HAP-1 (cell line): ENCODE data around the gene LSAMP.

Experiments
- DNase-seq, 2 experiments: peaks; one replicate each; pipeline ENCODE4 v3.0.0-alpha.2; 2016 to 2020; ENCODE audit warnings: low spot score in 2 of 2
- H3K27me3 ChIP-seq: fragments of 250-450 bp; sonication (Bioruptor Pico); 2 replicates; pipeline ENCODE4 v1.5.1; 2020; ENCODE audit warnings: low read depth, mild to moderate bottlenecking, moderate library complexity
- H3K36me3 ChIP-seq: fragments of 250-450 bp; sonication (Bioruptor Pico); replicated peaks from 2 replicates; pipeline ENCODE4 v1.5.1; 2020; ENCODE audit warnings: mild to moderate bottlenecking
- H3K4me1 ChIP-seq: fragments of 250-450 bp; sonication (Bioruptor Pico); 2 replicates; pipeline ENCODE4 v1.5.1; 2020; ENCODE audit warnings: mild to moderate bottlenecking
- H3K4me3 ChIP-seq: fragments of 250-450 bp; sonication (Bioruptor Pico); 2 replicates; pipeline ENCODE4 v1.5.1; 2020; ENCODE audit warnings: mild to moderate bottlenecking, moderate library complexity
- H3K9me3 ChIP-seq: fragments of 250-450 bp; sonication (Bioruptor Pico); 2 replicates; pipeline ENCODE4 v1.5.1; 2020; ENCODE audit warnings: mild to moderate bottlenecking, moderate library complexity
- in situ Hi-C: fragments of 300-500 bp; cut with MboI; formaldehyde crosslinking; loops from 3 replicates; pipeline ENCODE4 v1.14.3; 2020; ENCODE audit warnings: low sequenced_read_pairs, inconsistent platforms, mixed read lengths

The LSAMP gene

DNA sequence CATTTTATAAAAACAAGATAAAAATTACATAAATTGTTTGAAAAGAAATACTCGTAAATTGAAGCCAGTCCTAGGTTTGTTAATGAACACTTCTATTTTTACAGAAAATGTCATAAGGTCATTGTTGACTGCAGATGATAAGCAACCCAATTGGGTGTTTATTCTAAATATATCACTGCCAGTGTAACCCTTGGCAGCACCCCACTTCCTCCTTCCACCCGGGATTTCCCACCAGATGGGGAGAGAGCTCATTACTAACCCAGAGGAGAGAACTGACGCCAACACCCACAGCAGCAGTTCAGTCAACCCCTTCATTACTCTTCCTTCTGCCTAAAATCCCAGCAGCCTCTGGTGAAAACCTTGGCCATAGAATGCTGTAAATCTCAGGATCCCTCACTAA is 514.4 kb downstream of the LSAMP start:
- in situ Hi-C loops: no loop called here
- no peaks in the 10 kb centered on the region for H3K36me3 ChIP-seq
- H3K4me3 ChIP-seq: no peak overlapping the region
- no peaks in the 10 kb centered on the region for H3K4me1 ChIP-seq
- no peak for DNase-seq
- no peaks in the 10 kb centered on the region for H3K9me3 ChIP-seq
- H3K27me3 ChIP-seq: peaks cover 6% of the 10 kb centered on the region; the same call in 1 of the 2 replicates

DNA sequence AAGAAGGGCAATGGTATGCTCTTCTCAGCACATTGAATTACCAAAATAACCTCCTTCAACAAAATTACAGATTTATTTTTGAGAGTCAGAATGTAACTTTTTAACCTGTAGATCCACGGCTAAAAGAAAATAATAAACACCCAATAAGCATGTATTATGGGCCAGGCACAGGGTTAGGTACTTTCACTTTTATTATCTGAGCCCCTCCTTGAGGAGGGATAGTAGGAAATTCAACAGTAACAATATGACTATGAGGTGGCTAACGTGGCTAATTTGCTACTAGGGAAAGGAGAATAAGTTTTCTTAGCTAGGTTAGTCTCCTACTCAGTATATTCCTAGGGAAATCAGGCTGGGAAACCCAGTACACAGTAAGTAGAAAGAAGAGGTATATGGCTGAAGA is 515.1 kb downstream of the LSAMP start:
- peaks cover 6% of the 10 kb centered on the region; the same call in 1 of the 2 replicates for H3K27me3 ChIP-seq
- no peaks in the 10 kb centered on the region for H3K4me1 ChIP-seq
- in situ Hi-C loops: no loop called here
- no peaks in the 10 kb centered on the region for H3K9me3 ChIP-seq
- no peak overlapping the region for H3K4me3 ChIP-seq
- no peaks in the 10 kb centered on the region for H3K36me3 ChIP-seq
- no peak for DNase-seq

GRCh38 chr3:115928376-115928775 is 516.9 kb downstream of the LSAMP start:
- no peak for DNase-seq
- no peaks in the 10 kb centered on the region for H3K4me1 ChIP-seq
- H3K36me3 ChIP-seq: no peaks in the 10 kb centered on the region
- peaks cover 6% of the 10 kb centered on the region; the same call in 1 of the 2 replicates for H3K27me3 ChIP-seq
- H3K9me3 ChIP-seq: no peaks in the 10 kb centered on the region
- in situ Hi-C loops: no loop called here
- no peak overlapping the region for H3K4me3 ChIP-seq

GRCh38 chr3:115927197-115927596 is 518.1 kb downstream of the LSAMP start:
- H3K4me1 ChIP-seq: no peaks in the 10 kb centered on the region
- H3K4me3 ChIP-seq: no peak overlapping the region
- H3K9me3 ChIP-seq: no peaks in the 10 kb centered on the region
- H3K36me3 ChIP-seq: no peaks in the 10 kb centered on the region
- peaks cover 6% of the 10 kb centered on the region; the same call in 1 of the 2 replicates for H3K27me3 ChIP-seq
- in situ Hi-C loops: no loop called here
- DNase-seq: no peak

- peak; percentile 17 to 20 for DNase-seq
- in situ Hi-C loops: no loop called here
- Histone ChIP-seq H3K36me3 (no peaks in the 10 kb centered on the region), H3K27me3 (no peaks in the 10 kb centered on the region), H3K4me3 (no peak overlapping the region), H3K4me1 (no peaks in the 10 kb centered on the region), H3K9me3 (no peaks in the 10 kb centered on the region)
Observed at GRCh38 chr3:115922681-115923347, 522.5 kb downstream of the LSAMP start.

GRCh38 chr3:115921711-115922110 is 523.6 kb downstream of the LSAMP start:
- H3K4me1 ChIP-seq: no peaks in the 10 kb centered on the region
- no peaks in the 10 kb centered on the region for H3K9me3 ChIP-seq
- no peaks in the 10 kb centered on the region for H3K36me3 ChIP-seq
- no peak overlapping the region for H3K4me3 ChIP-seq
- in situ Hi-C loops: no loop called here
- no peak for DNase-seq
- no peaks in the 10 kb centered on the region for H3K27me3 ChIP-seq

DNA sequence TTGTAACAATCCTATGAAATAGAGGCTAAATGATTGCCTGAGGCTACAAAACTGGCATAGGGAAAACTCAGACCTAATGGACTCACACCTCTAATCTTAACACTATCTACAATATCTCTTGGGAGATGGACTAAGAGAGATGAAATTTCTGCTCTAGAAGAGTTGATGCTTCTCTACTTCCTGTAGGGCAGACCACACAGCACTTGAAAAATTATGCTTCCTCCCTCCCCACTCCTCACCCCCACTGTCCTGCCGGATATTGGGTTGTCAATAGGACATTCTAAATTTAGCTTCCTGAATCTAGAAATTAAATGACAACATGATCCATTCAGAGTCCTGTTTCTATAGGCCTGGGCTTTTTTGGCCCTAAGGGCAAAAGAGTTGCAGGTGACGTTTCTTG is 526.4 kb downstream of the LSAMP start:
- Histone ChIP-seq H3K27me3 (no peaks in the 10 kb centered on the region), H3K4me3 (no peak overlapping the region), H3K9me3 (no peaks in the 10 kb centered on the region), H3K36me3 (no peaks in the 10 kb centered on the region), H3K4me1 (no peaks in the 10 kb centered on the region)
- DNase-seq: no peak
- in situ Hi-C loops: no loop called here

DNA sequence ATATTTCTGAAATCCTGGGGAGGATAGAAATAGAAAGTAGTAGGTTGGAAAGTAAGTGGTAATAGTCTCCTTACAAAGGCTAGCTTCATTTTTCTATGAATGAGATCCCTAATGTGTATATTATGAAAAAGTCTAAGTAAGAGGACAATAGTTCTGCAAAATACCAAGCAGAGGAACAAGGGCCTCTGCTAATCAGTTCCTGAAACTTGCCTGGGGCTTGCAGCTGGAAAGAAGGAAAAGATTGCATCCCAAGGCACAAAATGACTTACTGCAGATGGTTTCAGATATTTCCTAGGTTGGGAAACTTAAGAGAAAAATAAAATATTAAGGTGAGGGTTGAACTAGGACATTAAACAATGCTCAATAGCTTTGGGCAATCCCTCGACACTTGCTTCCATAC is 528.4 kb downstream of the LSAMP start:
- no peaks in the 10 kb centered on the region for H3K36me3 ChIP-seq
- in situ Hi-C loops: no loop called here
- DNase-seq: no peak
- H3K4me1 ChIP-seq: no peaks in the 10 kb centered on the region
- no peaks in the 10 kb centered on the region for H3K27me3 ChIP-seq
- no peaks in the 10 kb centered on the region for H3K9me3 ChIP-seq
- no peak overlapping the region for H3K4me3 ChIP-seq

DNA sequence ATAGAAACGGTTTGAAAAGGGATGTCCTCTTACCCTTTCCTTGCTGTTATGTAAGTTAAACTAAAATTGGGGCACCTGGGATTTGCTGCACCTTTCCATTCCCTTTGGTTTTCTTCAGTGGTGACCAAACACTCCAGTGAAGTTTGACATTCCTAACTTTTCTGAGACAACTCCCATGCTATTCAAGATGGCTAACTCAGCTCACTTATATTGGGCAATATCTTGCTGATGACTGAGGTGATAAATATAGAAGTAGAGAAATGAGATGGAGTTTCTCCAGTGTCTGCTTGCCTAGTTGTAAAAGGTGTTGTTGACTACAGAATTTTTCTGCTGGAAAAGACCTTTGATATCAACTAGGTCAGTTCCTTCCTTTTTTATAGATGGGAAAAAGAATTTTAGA is 530.2 kb downstream of the LSAMP start:
- no peaks in the 10 kb centered on the region for H3K4me1 ChIP-seq
- in situ Hi-C loops: no loop called here

DNA sequence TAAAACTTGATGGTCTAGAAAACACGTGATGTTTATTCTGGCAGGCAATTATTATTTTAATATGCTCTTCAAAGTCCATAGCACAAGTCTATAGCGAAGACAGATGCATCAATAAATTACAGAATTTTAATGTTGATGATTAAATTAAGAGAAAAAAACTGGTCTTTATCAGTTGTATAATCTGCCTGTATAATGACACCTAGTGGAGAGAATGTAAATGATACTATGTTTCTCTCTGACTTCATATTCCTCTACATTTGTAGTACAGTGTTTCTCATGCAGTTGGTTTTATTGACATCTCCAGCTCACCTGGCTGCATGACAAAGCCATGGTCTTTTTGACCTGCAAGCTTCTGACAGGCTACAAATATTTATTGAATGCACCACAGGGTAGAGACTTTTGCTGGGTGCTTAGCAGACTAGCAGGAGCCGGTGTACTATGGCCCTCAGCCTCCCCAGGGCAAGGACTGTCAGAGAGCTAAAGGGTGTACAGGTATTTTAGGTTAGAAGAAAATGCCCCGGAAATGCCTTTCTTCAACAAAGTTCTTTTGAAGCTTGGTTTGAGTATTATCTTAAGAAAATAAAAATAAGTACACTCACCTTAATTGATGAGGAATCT is 532.1 kb downstream of the LSAMP start:
- DNase-seq: peak in 1 of 2 experiments; percentile 16
- Histone ChIP-seq H3K4me3 (no peak overlapping the region), H3K4me1 (no peaks in the 10 kb centered on the region), H3K36me3 (no peaks in the 10 kb centered on the region), H3K27me3 (no peaks in the 10 kb centered on the region; the same call in 1 of the 2 replicates), H3K9me3 (no peaks in the 10 kb centered on the region)
- in situ Hi-C loops: no loop called here

More for the DNA sequence above, 530.2 kb downstream of the LSAMP start:
- no peaks in the 10 kb centered on the region for H3K9me3 ChIP-seq
- DNase-seq: no peak
- no peaks in the 10 kb centered on the region for H3K27me3 ChIP-seq
- no peak overlapping the region for H3K4me3 ChIP-seq
- H3K36me3 ChIP-seq: no peaks in the 10 kb centered on the region

DNA sequence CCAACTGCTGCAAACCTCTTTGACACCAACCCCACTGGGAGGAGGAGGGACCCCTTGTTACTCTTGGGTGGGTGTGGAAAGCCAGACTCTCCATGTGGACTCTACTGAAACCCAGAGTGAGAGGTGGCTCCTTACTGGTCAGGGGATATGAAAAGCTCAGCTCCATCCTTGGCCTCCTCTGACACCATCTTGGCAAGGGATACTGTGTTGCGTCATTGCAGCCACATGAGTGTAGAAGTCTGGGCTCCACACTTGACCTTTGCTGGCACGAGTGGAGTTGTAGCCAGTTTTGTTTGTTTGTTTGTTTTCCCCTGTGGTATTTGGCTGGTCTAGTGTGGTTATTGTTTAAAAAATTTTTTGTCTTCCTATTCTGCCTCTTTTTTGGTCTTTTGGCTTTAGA is 532.9 kb downstream of the LSAMP start:
- no peak overlapping the region for H3K4me3 ChIP-seq
- no peaks in the 10 kb centered on the region for H3K36me3 ChIP-seq
- no peaks in the 10 kb centered on the region for H3K4me1 ChIP-seq
- DNase-seq: no peak
- H3K9me3 ChIP-seq: no peaks in the 10 kb centered on the region
- no peaks in the 10 kb centered on the region; the same call in 1 of the 2 replicates for H3K27me3 ChIP-seq
- in situ Hi-C loops: no loop called here

DNA sequence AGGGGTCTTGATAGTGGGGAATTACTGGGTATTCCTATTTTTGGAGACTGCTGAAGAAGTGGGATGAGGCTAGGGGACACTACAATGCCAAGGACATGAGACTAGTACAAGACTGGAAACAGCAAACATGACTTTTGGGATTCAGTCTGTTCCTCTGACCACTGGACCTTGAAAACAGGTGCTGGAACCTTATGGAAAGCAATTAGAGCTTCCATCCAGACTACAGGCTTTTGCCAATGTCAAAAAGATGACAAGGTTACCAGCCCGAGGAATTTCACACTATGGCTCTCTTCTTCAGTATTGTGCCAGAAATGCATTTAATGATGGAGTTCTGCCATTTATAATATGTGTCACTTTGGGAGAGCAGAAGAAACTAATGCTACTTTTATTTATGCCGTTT is 539.4 kb downstream of the LSAMP start:
- Histone ChIP-seq H3K4me3 (no peak overlapping the region), H3K9me3 (no peaks in the 10 kb centered on the region), H3K36me3 (no peaks in the 10 kb centered on the region), H3K4me1 (no peaks in the 10 kb centered on the region), H3K27me3 (peaks cover 8% of the 10 kb centered on the region; the same call in 1 of the 2 replicates)
- DNase-seq: no peak
- in situ Hi-C loops: no loop called here

DNA sequence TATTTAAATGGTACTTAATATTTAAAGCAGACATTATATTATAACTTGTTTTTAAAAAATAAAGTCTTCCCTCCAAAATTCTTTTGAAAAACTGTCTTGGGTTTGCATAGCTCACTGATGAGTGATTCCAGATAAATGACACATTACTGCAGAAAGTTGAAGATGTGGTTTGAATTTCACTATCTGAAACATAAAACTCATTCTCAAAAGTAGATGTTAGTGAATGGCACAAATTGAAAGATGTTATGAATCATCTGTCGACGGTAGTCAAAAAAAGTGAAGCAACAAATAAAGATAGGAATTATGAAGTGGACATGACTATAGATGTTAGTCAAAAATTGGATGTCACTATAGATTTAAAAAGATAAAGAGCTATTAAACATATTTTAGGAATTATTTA is 541.4 kb downstream of the LSAMP start:
- Histone ChIP-seq H3K4me1 (no peaks in the 10 kb centered on the region), H3K36me3 (no peaks in the 10 kb centered on the region), H3K27me3 (peaks cover 8% of the 10 kb centered on the region; the same call in 1 of the 2 replicates), H3K9me3 (no peaks in the 10 kb centered on the region), H3K4me3 (no peak overlapping the region)
- in situ Hi-C loops: no loop called here
- no peak for DNase-seq

- H3K4me3 ChIP-seq: no peak overlapping the region
- DNase-seq: no peak
- peaks cover 8% of the 10 kb centered on the region for H3K27me3 ChIP-seq
- no peaks in the 10 kb centered on the region for H3K4me1 ChIP-seq
- no peaks in the 10 kb centered on the region for H3K36me3 ChIP-seq
- H3K9me3 ChIP-seq: no peaks in the 10 kb centered on the region
- in situ Hi-C loops: no loop called here
Observed at GRCh38 chr3:115901008-115901407, 544.3 kb downstream of the LSAMP start.
